Endothelial cell of umbilical vein (primary cell): ENCODE results near the gene IQGAP1.

Experiments used
- MYC ChIP-seq: IDR thresholded peaks from one replicate; pipeline ENCODE4 v1.6.1; 2011; ENCODE audit warnings: mild to moderate bottlenecking, low read depth, low read length
- POLR2A ChIP-seq: IDR thresholded peaks from 2 replicates; pipeline ENCODE4 v1.6.1; 2012; ENCODE audit warnings: low read depth, mild to moderate bottlenecking, control low read depth, low read length
- POLR2AphosphoS5 ChIP-seq: IDR thresholded peaks from 2 replicates; pipeline ENCODE4 v1.6.1; 2012; ENCODE audit warnings: low read depth, mild to moderate bottlenecking, control low read depth, low read length, moderate library complexity; ENCODE audit not compliant: insufficient read depth
- TF ChIP-seq, protein P1 (sequence below), 2 donors: IDR thresholded peaks; 1 replicate in 1 of 2; 2 replicates in 1 of 2; pipeline ENCODE4 v1.5.1; 2011; ENCODE audit warnings: low read length in 2 of 2, mild to moderate bottlenecking in 2 of 2, moderate library complexity in 2 of 2, control low read depth in 1 of 2, inconsistent platforms in 1 of 2, low read depth in 1 of 2; ENCODE audit not compliant: insufficient read depth in 1 of 2; ENCODE audit errors: extremely low read depth in 1 of 2
- TF ChIP-seq, protein P2 (sequence below): IDR thresholded peaks from 2 replicates; pipeline ENCODE4 v1.6.1; 2011; ENCODE audit not compliant: insufficient read depth, insufficient read length

DNA sequence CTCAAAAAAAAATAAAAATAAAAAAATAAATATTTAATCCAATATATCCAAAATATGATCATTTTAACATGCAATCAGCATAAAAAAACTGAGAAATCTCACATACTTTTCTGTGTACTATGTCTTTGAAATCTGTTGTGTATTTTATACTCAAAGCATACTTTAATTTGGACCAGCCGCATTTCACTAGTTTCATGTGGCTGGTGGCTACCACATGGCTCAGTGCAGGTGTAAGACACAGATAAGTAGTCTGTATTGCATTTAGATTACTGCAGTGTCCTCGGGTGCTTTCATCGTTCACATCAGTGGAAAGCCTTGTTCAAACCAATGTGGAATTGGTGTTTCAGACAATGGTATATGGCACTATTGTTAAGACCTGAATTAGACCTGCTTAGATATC lies 152.7 kb downstream of the IQGAP1 start:
- TF ChIP-seq POLR2AphosphoS5 (no peak), MYC (no peak), POLR2A (no peak)
- TF ChIP-seq, protein P1, sequence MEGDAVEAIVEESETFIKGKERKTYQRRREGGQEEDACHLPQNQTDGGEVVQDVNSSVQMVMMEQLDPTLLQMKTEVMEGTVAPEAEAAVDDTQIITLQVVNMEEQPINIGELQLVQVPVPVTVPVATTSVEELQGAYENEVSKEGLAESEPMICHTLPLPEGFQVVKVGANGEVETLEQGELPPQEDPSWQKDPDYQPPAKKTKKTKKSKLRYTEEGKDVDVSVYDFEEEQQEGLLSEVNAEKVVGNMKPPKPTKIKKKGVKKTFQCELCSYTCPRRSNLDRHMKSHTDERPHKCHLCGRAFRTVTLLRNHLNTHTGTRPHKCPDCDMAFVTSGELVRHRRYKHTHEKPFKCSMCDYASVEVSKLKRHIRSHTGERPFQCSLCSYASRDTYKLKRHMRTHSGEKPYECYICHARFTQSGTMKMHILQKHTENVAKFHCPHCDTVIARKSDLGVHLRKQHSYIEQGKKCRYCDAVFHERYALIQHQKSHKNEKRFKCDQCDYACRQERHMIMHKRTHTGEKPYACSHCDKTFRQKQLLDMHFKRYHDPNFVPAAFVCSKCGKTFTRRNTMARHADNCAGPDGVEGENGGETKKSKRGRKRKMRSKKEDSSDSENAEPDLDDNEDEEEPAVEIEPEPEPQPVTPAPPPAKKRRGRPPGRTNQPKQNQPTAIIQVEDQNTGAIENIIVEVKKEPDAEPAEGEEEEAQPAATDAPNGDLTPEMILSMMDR (IDR thresholded peaks at IDR 0.05; ENCODE audit: extremely low read depth in 1 of 2, insufficient read depth in 1 of 2, low read depth in 1 of 2, low read length in 2 of 2), result no peak
- TF ChIP-seq, protein P2, sequence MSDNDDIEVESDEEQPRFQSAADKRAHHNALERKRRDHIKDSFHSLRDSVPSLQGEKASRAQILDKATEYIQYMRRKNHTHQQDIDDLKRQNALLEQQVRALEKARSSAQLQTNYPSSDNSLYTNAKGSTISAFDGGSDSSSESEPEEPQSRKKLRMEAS, result no peak
